OCI-LY1 (cell line): Measurements from ENCODE around the gene TRAPPC3L.

ENCODE experiments used
- H2AFZ ChIP-seq: fragments of 200-600 bp; sonication (generic), shearing (Covaris generic); 2 replicates; pipeline ENCODE4 v1.6.0; 2014; ENCODE audit warnings: antibody characterized with exemption, mild to moderate bottlenecking, low read length
- H3F3A ChIP-seq: fragments of 200-600 bp; sonication (generic), shearing (Covaris generic); 2 replicates; pipeline ENCODE4 v1.6.0; 2014; ENCODE audit warnings: mild to moderate bottlenecking, antibody characterized with exemption, low read length, moderate library complexity; ENCODE audit not compliant: insufficient read depth
- H3K27ac ChIP-seq: fragments of 200-600 bp; sonication (generic); 2 replicates; pipeline ENCODE4 v1.5.1; 2014; ENCODE audit warnings: low read length, mixed run types, mild to moderate bottlenecking, low read depth; ENCODE audit not compliant: poor library complexity, severe bottlenecking
- H3K27me3 ChIP-seq: fragments of 200-600 bp; sonication (generic); 2 replicates; pipeline ENCODE4 v1.6.0; 2014; ENCODE audit warnings: antibody characterized with exemption, mild to moderate bottlenecking, low read length, moderate library complexity; ENCODE audit not compliant: insufficient read depth
- H3K36me3 ChIP-seq: fragments of 200-600 bp; sonication (generic); 2 replicates; pipeline ENCODE4 v1.6.1; 2014; ENCODE audit warnings: mild to moderate bottlenecking, antibody characterized with exemption, low read length, moderate library complexity, mixed read lengths; ENCODE audit not compliant: insufficient read depth
- H3K4me1 ChIP-seq: fragments of 200-600 bp; sonication (generic); 2 replicates; pipeline ENCODE4 v1.5.1; 2014; ENCODE audit warnings: mild to moderate bottlenecking, low read length, moderate library complexity; ENCODE audit not compliant: insufficient read depth, severe bottlenecking
- H3K4me2 ChIP-seq: fragments of 200-600 bp; sonication (generic), shearing (Covaris generic); 2 replicates; pipeline ENCODE4 v1.6.1; 2014; ENCODE audit warnings: low read length
- H3K4me3 ChIP-seq: fragments of 200-600 bp; sonication (generic); 2 replicates; pipeline ENCODE4 v1.5.1; 2014; ENCODE audit warnings: low read length, low read depth, mild to moderate bottlenecking, mixed read lengths; ENCODE audit not compliant: poor library complexity, severe bottlenecking
- H3K79me2 ChIP-seq: fragments of 200-600 bp; shearing (Covaris generic); 2 replicates; pipeline ENCODE4 v1.6.1; 2016; ENCODE audit warnings: mixed run types, low read length, mixed read lengths; ENCODE audit not compliant: insufficient read depth
- H3K9ac ChIP-seq: fragments of 200-600 bp; sonication (generic), shearing (Covaris generic); 2 replicates; pipeline ENCODE4 v1.6.1; 2014; ENCODE audit warnings: mild to moderate bottlenecking, low read length, mixed read lengths
- H3K9me2 ChIP-seq: fragments of 200-600 bp; sonication (generic), shearing (Covaris generic); 2 replicates; pipeline ENCODE4 v1.6.1; 2014; ENCODE audit warnings: low read depth, mild to moderate bottlenecking, low read length, mixed read lengths
- H3K9me3 ChIP-seq: fragments of 200-600 bp; shearing (Covaris generic); 2 replicates; pipeline ENCODE4 v1.6.1; 2014; ENCODE audit warnings: low read length, mixed read lengths
- H4K20me1 ChIP-seq: fragments of 200-600 bp; sonication (generic), shearing (Covaris generic); 2 replicates; pipeline ENCODE4 v1.6.0; 2016; ENCODE audit warnings: mild to moderate bottlenecking, low read length; ENCODE audit not compliant: insufficient read depth
- EZH2 ChIP-seq: fragments of 200-600 bp; sonication (generic), shearing (Covaris generic); IDR thresholded peaks from 2 replicates; pipeline ENCODE4 v1.8.0; 2017; ENCODE audit warnings: borderline replicate concordance, mixed run types, mild to moderate bottlenecking, antibody characterized with exemption, low read length, moderate library complexity, mixed read lengths
- TF ChIP-seq, protein P1 (sequence below): fragments of 200-600 bp; sonication (generic), shearing (Covaris generic); IDR thresholded peaks from 2 replicates; pipeline ENCODE4 v1.5.1; 2017; ENCODE audit warnings: mild to moderate bottlenecking, antibody characterized with exemption, low read length, moderate library complexity, mixed read lengths

TRAPPC3L gene

DNA sequence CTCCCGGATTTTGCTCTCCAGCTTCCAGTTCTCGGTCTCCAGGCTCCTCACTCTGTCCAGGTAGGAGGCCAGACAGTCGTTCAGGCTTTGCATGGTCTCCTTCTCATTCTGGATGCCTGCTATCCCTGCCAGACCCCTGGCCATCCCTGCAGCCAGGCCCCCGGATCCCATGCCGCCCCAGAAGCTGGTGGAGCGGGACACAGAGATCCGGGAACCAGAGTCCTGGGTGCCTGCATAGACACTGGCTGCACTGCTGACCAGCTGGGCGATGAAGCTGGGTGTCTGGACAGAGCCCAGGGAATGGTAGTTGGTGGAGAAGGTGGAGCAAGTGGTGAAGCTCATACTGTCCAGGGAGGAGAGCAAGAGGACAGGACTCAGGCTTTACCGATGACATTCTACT is 87.2 kb downstream of the TRAPPC3L start:
- H3K4me3 ChIP-seq: no peak overlapping the region
- peaks cover 3% of the 10 kb centered on the region for H3K4me1 ChIP-seq
- H3K27me3 ChIP-seq: no peaks in the 10 kb centered on the region
- no peaks in the 10 kb centered on the region for H3K9me3 ChIP-seq
- H2AFZ ChIP-seq: no peak overlapping the region
- H3K79me2 ChIP-seq: no peaks in the 10 kb centered on the region
- H3K9ac ChIP-seq: no peak overlapping the region
- no peak overlapping the region for H3K4me2 ChIP-seq
- no peaks in the 10 kb centered on the region for H3F3A ChIP-seq
- no peaks in the 10 kb centered on the region for H4K20me1 ChIP-seq
- H3K27ac ChIP-seq: no peak overlapping the region
- TF ChIP-seq, protein P1, sequence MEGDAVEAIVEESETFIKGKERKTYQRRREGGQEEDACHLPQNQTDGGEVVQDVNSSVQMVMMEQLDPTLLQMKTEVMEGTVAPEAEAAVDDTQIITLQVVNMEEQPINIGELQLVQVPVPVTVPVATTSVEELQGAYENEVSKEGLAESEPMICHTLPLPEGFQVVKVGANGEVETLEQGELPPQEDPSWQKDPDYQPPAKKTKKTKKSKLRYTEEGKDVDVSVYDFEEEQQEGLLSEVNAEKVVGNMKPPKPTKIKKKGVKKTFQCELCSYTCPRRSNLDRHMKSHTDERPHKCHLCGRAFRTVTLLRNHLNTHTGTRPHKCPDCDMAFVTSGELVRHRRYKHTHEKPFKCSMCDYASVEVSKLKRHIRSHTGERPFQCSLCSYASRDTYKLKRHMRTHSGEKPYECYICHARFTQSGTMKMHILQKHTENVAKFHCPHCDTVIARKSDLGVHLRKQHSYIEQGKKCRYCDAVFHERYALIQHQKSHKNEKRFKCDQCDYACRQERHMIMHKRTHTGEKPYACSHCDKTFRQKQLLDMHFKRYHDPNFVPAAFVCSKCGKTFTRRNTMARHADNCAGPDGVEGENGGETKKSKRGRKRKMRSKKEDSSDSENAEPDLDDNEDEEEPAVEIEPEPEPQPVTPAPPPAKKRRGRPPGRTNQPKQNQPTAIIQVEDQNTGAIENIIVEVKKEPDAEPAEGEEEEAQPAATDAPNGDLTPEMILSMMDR: no peak
- no peak for TF ChIP-seq EZH2
- H3K9me2 ChIP-seq: no peaks in the 10 kb centered on the region
- no peaks in the 10 kb centered on the region for H3K36me3 ChIP-seq

GRCh38 chr6:116456927-116457326 is 88.6 kb downstream of the TRAPPC3L start:
- Histone ChIP-seq H3F3A (no peaks in the 10 kb centered on the region), H3K9ac (no peak overlapping the region), H3K4me2 (no peak overlapping the region), H3K4me3 (no peak overlapping the region), H3K9me2 (no peaks in the 10 kb centered on the region), H4K20me1 (no peaks in the 10 kb centered on the region), H3K27ac (no peak overlapping the region), H3K36me3 (no peaks in the 10 kb centered on the region), H3K4me1 (no peaks in the 10 kb centered on the region), H3K9me3 (no peaks in the 10 kb centered on the region), H3K79me2 (no peaks in the 10 kb centered on the region), H3K27me3 (no peaks in the 10 kb centered on the region), H2AFZ (no peak overlapping the region)
- TF ChIP-seq, protein P1: no peak
- TF ChIP-seq EZH2: no peak

- Histone ChIP-seq H3K9me3 (no peaks in the 10 kb centered on the region), H3K4me1 (no peaks in the 10 kb centered on the region), H3K27ac (no peak overlapping the region), H3K27me3 (no peaks in the 10 kb centered on the region), H4K20me1 (no peaks in the 10 kb centered on the region), H3K36me3 (no peaks in the 10 kb centered on the region), H3K4me2 (no peak overlapping the region), H3F3A (no peaks in the 10 kb centered on the region), H2AFZ (no peak overlapping the region), H3K79me2 (no peaks in the 10 kb centered on the region), H3K9ac (no peak overlapping the region), H3K9me2 (no peaks in the 10 kb centered on the region), H3K4me3 (no peak overlapping the region)
- TF ChIP-seq, protein P1: no peak
- TF ChIP-seq EZH2: no peak
Measured at GRCh38 chr6:116456106-116456505, 89.4 kb downstream of the TRAPPC3L start.
